A673 (cell line): ENCODE measurements around the gene ZDHHC16. TPM values are rescaled to one million over a fixed set of nuclear protein-coding genes. Genes with fewer than 3 reads are reported as not detected.
"Not testable (repeated sequence)": the region's sequence is repeated elsewhere in the genome, so short reads cannot be mapped to it uniquely, and the experiment has no call there.

Source experiments
- BruUV-seq: library from RNA; stranded (reverse); fragments of 400-500 nt; replicated peaks from 2 replicates; lab custom pipeline; 2021; lab: Mats Ljungman, UMichigan
- CTCF ChIA-PET: fragments of 300-600 bp; sonication (Branson Sonifier 250); formaldehyde crosslinking; loops from one replicate; lab custom pipeline; 2022; ENCODE audit warnings: antibody characterized with exemption; lab: Charles Lee
- POLR2A ChIA-PET: fragments of 300-600 bp; sonication (Branson Sonifier 250); formaldehyde crosslinking; loops from one replicate; lab custom pipeline; 2022; ENCODE audit warnings: antibody characterized with exemption; ENCODE audit not compliant: low non-redundant PET; lab: Charles Lee
- DNase-seq: peaks from one replicate; pipeline ENCODE4 v3.0.0-alpha.2; 2015; ENCODE audit warnings: low spot score
- H3K27ac ChIP-seq: fragments of 200-600 bp; sonication (generic); 2 replicates; pipeline ENCODE4 v1.5.1; 2016; ENCODE audit warnings: mixed run types, low read depth, mild to moderate bottlenecking, mixed read lengths, antibody characterized with exemption, low read length; ENCODE audit not compliant: poor library complexity, severe bottlenecking
- H3K27me3 ChIP-seq: fragments of 200-600 bp; sonication (generic); replicated peaks from 2 replicates; pipeline ENCODE4 v1.6.1; 2017; ENCODE audit warnings: mixed run types, low read depth, mild to moderate bottlenecking, mixed read lengths, antibody characterized with exemption, low read length; ENCODE audit not compliant: insufficient read depth, poor library complexity
- H3K36me3 ChIP-seq: fragments of 200-600 bp; sonication (generic); 2 replicates; pipeline ENCODE4 v1.6.1; 2016; ENCODE audit warnings: mixed run types, mild to moderate bottlenecking, mixed read lengths, antibody characterized with exemption, low read length; ENCODE audit not compliant: insufficient read depth, poor library complexity, severe bottlenecking
- H3K4me1 ChIP-seq: fragments of 200-600 bp; sonication (generic); 2 replicates; pipeline ENCODE4 v1.6.1; 2017; ENCODE audit warnings: mixed run types, mild to moderate bottlenecking, mixed read lengths, antibody characterized with exemption, low read length; ENCODE audit not compliant: insufficient read depth, poor library complexity, severe bottlenecking
- H3K4me3 ChIP-seq: fragments of 200-600 bp; sonication (generic); 2 replicates; pipeline ENCODE4 v1.5.1; 2016; ENCODE audit warnings: low read depth, mixed run types, mild to moderate bottlenecking, mixed read lengths, low read length; ENCODE audit not compliant: poor library complexity, severe bottlenecking
- H3K9me3 ChIP-seq: fragments of 200-600 bp; sonication (generic); 2 replicates; pipeline ENCODE4 v1.6.1; 2016; ENCODE audit warnings: mixed run types, low read depth, mild to moderate bottlenecking, mixed read lengths, antibody characterized with exemption, low read length; ENCODE audit not compliant: poor library complexity, severe bottlenecking
- EZH2 ChIP-seq: fragments of 200-600 bp; sonication (generic); IDR thresholded peaks from 2 replicates; pipeline ENCODE4 v1.6.1; 2017; ENCODE audit warnings: borderline replicate concordance, low read depth, mild to moderate bottlenecking, mixed read lengths, antibody characterized with exemption, low read length; ENCODE audit not compliant: poor library complexity, severe bottlenecking
- intact Hi-C: fragments of 100-400 bp; cut with micrococcal nuclease; formaldehyde crosslinking; loops from one replicate; pipeline ENCODE4 v1.10.0; 2022; ENCODE audit not compliant: unreplicated experiment
- total RNA-seq: library from RNA; stranded (reverse); gene quantifications from 2 replicates; pipeline ENCODE4 v1.2.3, GENCODE V29; 2021
- TF ChIP-seq, protein P1 (sequence below): fragments of 300-800, 200-600 bp; sonication (generic); conservative IDR thresholded peaks from 2 replicates; pipeline ENCODE4 v1.5.1; 2017; ENCODE audit warnings: low read depth, mild to moderate bottlenecking, antibody characterized with exemption, low read length, moderate library complexity, mixed read lengths

Gene ZDHHC16
- total RNA-seq, 1 experiment from 2014 or later: 49.2 TPM

DNA sequence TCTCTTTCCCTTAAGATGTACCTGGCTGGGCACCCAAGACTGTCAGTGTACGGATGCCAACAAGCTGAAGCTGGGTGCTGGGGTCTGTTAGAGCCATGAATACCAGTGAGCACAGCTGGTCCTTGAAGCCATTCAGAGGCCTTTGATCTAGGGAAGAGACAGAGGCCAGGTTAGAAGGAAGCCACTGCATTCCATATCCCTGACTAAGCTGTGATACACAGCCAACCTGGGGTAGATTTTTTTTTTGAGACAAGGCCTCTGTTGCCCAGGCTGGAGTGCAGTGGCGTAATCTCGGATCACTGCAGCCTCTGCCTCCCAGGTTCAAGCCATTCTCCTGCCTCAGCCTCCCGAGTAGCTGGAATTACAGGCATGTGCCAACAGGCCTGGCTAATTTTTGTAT, 20.8 kb downstream of the ZDHHC16 start:
- CTCF ChIA-PET: no interaction called here
- intact Hi-C loops: no loop called here
- TF ChIP-seq EZH2: no peak
- TF ChIP-seq, protein P1, sequence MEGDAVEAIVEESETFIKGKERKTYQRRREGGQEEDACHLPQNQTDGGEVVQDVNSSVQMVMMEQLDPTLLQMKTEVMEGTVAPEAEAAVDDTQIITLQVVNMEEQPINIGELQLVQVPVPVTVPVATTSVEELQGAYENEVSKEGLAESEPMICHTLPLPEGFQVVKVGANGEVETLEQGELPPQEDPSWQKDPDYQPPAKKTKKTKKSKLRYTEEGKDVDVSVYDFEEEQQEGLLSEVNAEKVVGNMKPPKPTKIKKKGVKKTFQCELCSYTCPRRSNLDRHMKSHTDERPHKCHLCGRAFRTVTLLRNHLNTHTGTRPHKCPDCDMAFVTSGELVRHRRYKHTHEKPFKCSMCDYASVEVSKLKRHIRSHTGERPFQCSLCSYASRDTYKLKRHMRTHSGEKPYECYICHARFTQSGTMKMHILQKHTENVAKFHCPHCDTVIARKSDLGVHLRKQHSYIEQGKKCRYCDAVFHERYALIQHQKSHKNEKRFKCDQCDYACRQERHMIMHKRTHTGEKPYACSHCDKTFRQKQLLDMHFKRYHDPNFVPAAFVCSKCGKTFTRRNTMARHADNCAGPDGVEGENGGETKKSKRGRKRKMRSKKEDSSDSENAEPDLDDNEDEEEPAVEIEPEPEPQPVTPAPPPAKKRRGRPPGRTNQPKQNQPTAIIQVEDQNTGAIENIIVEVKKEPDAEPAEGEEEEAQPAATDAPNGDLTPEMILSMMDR: no peak
- DNase-seq: no peak
- Histone ChIP-seq H3K27me3 (no peaks in the 10 kb centered on the region), H3K4me3 (no peak overlapping the region), H3K27ac (no peak overlapping the region), H3K4me1 (no peaks in the 10 kb centered on the region), H3K9me3 (no peaks in the 10 kb centered on the region), H3K36me3 (peaks cover 83% of the 10 kb centered on the region)
- POLR2A ChIA-PET: interaction anchor here (0.5 kb wide), 1 partner anchor 1580 kb away, joined by 8 read pairs; no protein-coding TSS in a partner anchor
- BruUV-seq: no TSS peak

DNA sequence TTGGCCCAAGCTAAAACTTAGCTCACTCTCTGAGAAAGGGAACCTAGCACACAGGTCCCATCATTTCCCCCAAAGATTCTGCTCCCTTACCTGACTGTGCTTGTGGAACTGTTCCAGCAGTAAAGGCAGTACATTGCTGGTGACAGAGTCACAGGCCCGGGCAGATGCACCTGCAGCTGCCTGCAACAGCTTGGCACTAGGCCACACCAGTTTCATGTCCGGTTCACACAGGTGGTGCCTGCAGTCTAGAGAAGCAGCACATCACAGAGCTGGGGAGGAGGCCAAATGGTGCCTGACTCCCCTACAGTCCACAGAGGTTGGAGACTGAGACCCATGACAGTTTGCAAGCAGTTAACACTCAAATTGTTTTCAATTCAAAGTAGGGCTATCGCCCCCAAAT, 22.2 kb downstream of the ZDHHC16 start:
- Histone ChIP-seq H3K4me3 (no peak overlapping the region), H3K9me3 (no peaks in the 10 kb centered on the region), H3K36me3 (peaks cover 69% of the 10 kb centered on the region), H3K27me3 (no peaks in the 10 kb centered on the region), H3K27ac (no peak overlapping the region), H3K4me1 (no peaks in the 10 kb centered on the region)
- DNase-seq: no peak
- TF ChIP-seq EZH2: no peak
- TF ChIP-seq, protein P1: no peak
- POLR2A ChIA-PET: no interaction called here
- intact Hi-C loops: no loop called here
- no TSS peak for BruUV-seq
- CTCF ChIA-PET: interaction anchor here (0.5 kb wide), 1 partner anchor 161 kb away, joined by 5 read pairs; no protein-coding TSS in a partner anchor

DNA sequence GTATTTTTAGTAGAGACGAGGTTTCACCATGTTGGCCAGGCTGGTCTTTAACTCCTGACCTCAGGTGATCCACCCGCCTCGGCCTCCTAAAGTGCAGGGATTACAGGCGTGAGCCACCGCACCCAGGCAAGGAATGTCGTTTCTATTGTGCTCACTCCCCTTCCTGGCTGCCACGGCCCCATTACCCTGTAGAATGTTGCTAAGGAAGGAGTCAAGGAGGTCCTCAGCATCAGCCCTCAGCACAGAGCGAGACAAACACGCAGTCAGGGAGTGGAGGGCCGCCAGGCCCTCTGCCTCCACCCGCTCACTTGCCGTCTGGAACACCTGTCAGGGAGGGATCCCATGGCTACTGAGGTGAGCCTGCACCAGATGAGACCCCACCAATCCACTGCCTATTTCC, 22.8 kb downstream of the ZDHHC16 start:
- DNase-seq, intact Hi-C loops, CTCF ChIA-PET, H3K9me3 ChIP-seq, POLR2A ChIA-PET, H3K27me3 ChIP-seq, BruUV-seq, H3K4me1 ChIP-seq, H3K27ac ChIP-seq, H3K4me3 ChIP-seq: not testable (repeated sequence)
- H3K36me3 ChIP-seq: peaks cover 69% of the 10 kb centered on the region

DNA sequence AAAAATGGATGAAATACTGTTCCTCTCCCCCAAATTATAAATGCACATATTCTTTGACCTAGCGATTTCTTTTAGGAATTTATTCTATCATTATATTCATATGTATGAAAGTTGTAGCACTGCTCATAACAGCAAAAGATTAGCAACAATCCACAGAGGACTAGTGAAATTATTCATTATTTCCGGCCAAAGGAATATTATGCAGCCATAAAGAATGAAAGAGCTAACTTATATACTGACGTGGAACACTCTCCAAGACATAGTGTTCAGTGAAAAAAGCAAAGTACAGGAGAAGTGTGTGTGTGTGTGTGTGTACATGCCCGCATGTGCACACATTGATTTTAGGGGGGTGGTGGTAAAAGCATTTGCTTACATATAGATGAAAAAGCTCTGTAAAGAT, 28.9 kb downstream of the ZDHHC16 start:
- Histone ChIP-seq H3K36me3 (peaks cover 71% of the 10 kb centered on the region), H3K27ac (no peak overlapping the region), H3K9me3 (no peaks in the 10 kb centered on the region), H3K4me1 (no peaks in the 10 kb centered on the region), H3K4me3 (no peak overlapping the region), H3K27me3 (no peaks in the 10 kb centered on the region)
- TF ChIP-seq, protein P1: no peak
- TF ChIP-seq EZH2: no peak
- intact Hi-C loops: no loop called here
- POLR2A ChIA-PET: no interaction called here
- BruUV-seq: no TSS peak
- DNase-seq: no peak
- CTCF ChIA-PET: no interaction called here
